ENCODE results near the gene FBXL20. TPM values are rescaled to one million over a fixed set of nuclear protein-coding genes. Genes with fewer than 3 reads are reported as not detected.
"Not testable (repeated sequence)": the region's sequence is repeated elsewhere in the genome, so short reads cannot be mapped to it uniquely, and the experiment has no call there.

The FBXL20 gene
- total and polyA plus RNA-seq, 2 experiments from 2014 or later = 10.2 to 20.4 TPM

- Histone ChIP-seq H3K4me3 (no peak overlapping the region), H3K36me3 (peaks cover 4% of the 10 kb centered on the region), H3K27ac (no peak overlapping the region), H3K27me3 (no peaks in the 10 kb centered on the region), H3K4me1 (ENCODE audit: low read depth) (no peaks in the 10 kb centered on the region), H3K9me3 (ENCODE audit: low read depth) (no peaks in the 10 kb centered on the region)
- TF ChIP-seq CTCF (IDR thresholded peaks at IDR 0.05; ENCODE audit: low read depth, low read length) = no peak
- no peak for DNase-seq (ENCODE audit: low read depth in 1 of 2, low spot score in 1 of 2)
These were observed 116.7 kb downstream of the FBXL20 start for GRCh38 chr17:39284685-39285084.

- Histone ChIP-seq H3K27ac (no peak overlapping the region), H3K4me1 (ENCODE audit: low read depth) (no peaks in the 10 kb centered on the region), H3K36me3 (peaks cover 6% of the 10 kb centered on the region), H3K27me3 (no peaks in the 10 kb centered on the region), H3K9me3 (ENCODE audit: low read depth) (no peaks in the 10 kb centered on the region), H3K4me3 (no peak overlapping the region)
- DNase-seq (ENCODE audit: low read depth in 1 of 2, low spot score in 1 of 2) = peak in 1 of 2 donors; percentile 21
- TF ChIP-seq CTCF (IDR thresholded peaks at IDR 0.05; ENCODE audit: low read depth, low read length) = no peak
These were observed 117.5 kb downstream of the FBXL20 start for GRCh38 chr17:39283896-39284295.

GRCh38 chr17:39283098-39283497 lies 118.3 kb downstream of the FBXL20 start:
- H3K4me1 ChIP-seq (ENCODE audit: low read depth) = no peaks in the 10 kb centered on the region
- no peak overlapping the region for H3K4me3 ChIP-seq
- peaks cover 8% of the 10 kb centered on the region for H3K36me3 ChIP-seq
- no peaks in the 10 kb centered on the region for H3K9me3 ChIP-seq (ENCODE audit: low read depth)
- H3K27me3 ChIP-seq = no peaks in the 10 kb centered on the region
- TF ChIP-seq CTCF (IDR thresholded peaks at IDR 0.05; ENCODE audit: low read depth, low read length) = no peak
- no peak overlapping the region for H3K27ac ChIP-seq
- DNase-seq (ENCODE audit: low read depth in 1 of 2, low spot score in 1 of 2) = no peak

GRCh38 chr17:39281806-39282205 lies 119.6 kb downstream of the FBXL20 start:
- Histone ChIP-seq H3K4me1 (ENCODE audit: low read depth) (no peaks in the 10 kb centered on the region), H3K27me3 (no peaks in the 10 kb centered on the region), H3K36me3 (peaks cover 12% of the 10 kb centered on the region), H3K9me3 (ENCODE audit: low read depth) (no peaks in the 10 kb centered on the region), H3K4me3 (no peak overlapping the region), H3K27ac (peak overlapping the region; percentile 6)
- peak in 1 of 2 donors; percentile 26 for DNase-seq (ENCODE audit: low read depth in 1 of 2, low spot score in 1 of 2)
- no peak for TF ChIP-seq CTCF (IDR thresholded peaks at IDR 0.05; ENCODE audit: low read depth, low read length)

GRCh38 chr17:39278246-39278645 lies 123.2 kb downstream of the FBXL20 start:
- H3K4me3 ChIP-seq; DNase-seq (ENCODE audit: low read depth in 1 of 2, low spot score in 1 of 2); H3K27me3 ChIP-seq; H3K9me3 ChIP-seq (ENCODE audit: low read depth); H3K27ac ChIP-seq; H3K4me1 ChIP-seq (ENCODE audit: low read depth): not testable (repeated sequence)
- peaks cover 30% of the 10 kb centered on the region for H3K36me3 ChIP-seq

GRCh38 chr17:39277110-39277509 lies 124.3 kb downstream of the FBXL20 start:
- no peak for DNase-seq (ENCODE audit: low read depth in 1 of 2, low spot score in 1 of 2)
- H3K9me3 ChIP-seq (ENCODE audit: low read depth) = no peaks in the 10 kb centered on the region
- H3K4me1 ChIP-seq (ENCODE audit: low read depth) = no peaks in the 10 kb centered on the region
- TF ChIP-seq CTCF (IDR thresholded peaks at IDR 0.05; ENCODE audit: low read depth, low read length) = no peak
- peaks cover 28% of the 10 kb centered on the region for H3K36me3 ChIP-seq
- no peaks in the 10 kb centered on the region for H3K27me3 ChIP-seq
- H3K4me3 ChIP-seq = no peak overlapping the region
- H3K27ac ChIP-seq = no peak overlapping the region

All from cardiac muscle cell (in vitro differentiated cells and primary cell).